MM.1S (cell line): ENCODE data around the gene GTF2H3.

Source experiments
- CTCF ChIP-seq: fragments of 300-600 bp; sonication (generic); IDR thresholded peaks from 2 replicates; pipeline ENCODE4 v1.5.1; 2016; ENCODE audit warnings: antibody characterized with exemption, low read length, mixed read lengths
- EZH2 ChIP-seq: fragments of 300-600 bp; sonication (generic); optimal IDR thresholded peaks from 2 replicates; pipeline ENCODE3; 2017; ENCODE audit warnings: low read depth, mild to moderate bottlenecking, antibody characterized with exemption, low read length, mixed read lengths
- EZH2phosphoT487 ChIP-seq: fragments of 300-600 bp; sonication (generic); IDR thresholded peaks from 2 replicates; pipeline ENCODE4 v1.6.1; 2018; ENCODE audit warnings: antibody characterized with exemption, low read length

- no peak for TF ChIP-seq CTCF
- no peak for TF ChIP-seq EZH2
- no peak for TF ChIP-seq EZH2phosphoT487
These were observed 21.8 kb downstream of the GTF2H3 start for GRCh38 chr12:123655420-123655819.
